Activated CD8-positive, alpha-beta T cell treated with anti-CD3 and anti-CD28 coated beads for 36 hours (primary cell): Measurements from ENCODE around the gene RPUSD2. TPM values are rescaled to one million over a fixed set of nuclear protein-coding genes. Genes with fewer than 3 reads are reported as not detected.
A peak's percentile ranks its signal among the peaks of the same experiment; 100 is the strongest.

Experiments used
- ATAC-seq: fragments of 200-7000 bp; cut with Tn5 transposase; one replicate; pipeline ENCODE4 v1.10.0; 2021; ENCODE audit warnings: mild to moderate bottlenecking, moderate library complexity
- CTCF ChIA-PET: fragments of 350-600 bp; sonication (Branson Sonifier 250); formaldehyde crosslinking; loops from one replicate; lab custom pipeline; 2021; ENCODE audit warnings: antibody characterized with exemption; lab: Charles Lee
- POLR2A ChIA-PET: fragments of 350-600 bp; sonication (Branson Sonifier 250); formaldehyde crosslinking; loops from one replicate; lab custom pipeline; 2021; ENCODE audit warnings: antibody characterized with exemption; lab: Charles Lee
- DNase-seq: peaks from one replicate; pipeline ENCODE4 v3.0.0-alpha.2; 2020
- H3K27ac Mint-ChIP-seq: one replicate; pipeline ENCODE4 v1.8.0; 2021; ENCODE audit warnings: mild to moderate bottlenecking, mixed read lengths
- H3K27me3 Mint-ChIP-seq: one replicate; pipeline ENCODE4 v1.8.0; 2021; ENCODE audit warnings: mixed read lengths
- H3K36me3 Mint-ChIP-seq: one replicate; pipeline ENCODE4 v1.8.0; 2021; ENCODE audit warnings: low read depth, mixed read lengths
- H3K4me1 Mint-ChIP-seq: one replicate; pipeline ENCODE4 v1.8.0; 2021; ENCODE audit warnings: low read depth, mixed read lengths
- H3K4me3 Mint-ChIP-seq: one replicate; pipeline ENCODE4 v1.8.0; 2021; ENCODE audit warnings: mild to moderate bottlenecking, moderate library complexity, mixed read lengths
- H3K9me3 Mint-ChIP-seq: one replicate; pipeline ENCODE4 v1.8.0; 2021; ENCODE audit warnings: mixed read lengths
- intact Hi-C: fragments of 100-400 bp; cut with micrococcal nuclease; formaldehyde crosslinking; loops from one replicate; pipeline ENCODE4 v1.10.0; 2022
- total RNA-seq, 2 experiments: library from RNA; stranded (reverse); gene quantifications; one replicate each; pipeline ENCODE4 v1.2.3, GENCODE V29; 2021
- TF ChIP-seq, protein P1 (sequence below): fragments of 200-600 bp; IDR thresholded peaks from one replicate; pipeline ENCODE4 v1.8.0; 2022; ENCODE audit warnings: antibody characterized with exemption, mild to moderate bottlenecking

The RPUSD2 gene
- total RNA-seq, 2 experiments from 2014 or later: 17.2 to 19.0 TPM

DNA sequence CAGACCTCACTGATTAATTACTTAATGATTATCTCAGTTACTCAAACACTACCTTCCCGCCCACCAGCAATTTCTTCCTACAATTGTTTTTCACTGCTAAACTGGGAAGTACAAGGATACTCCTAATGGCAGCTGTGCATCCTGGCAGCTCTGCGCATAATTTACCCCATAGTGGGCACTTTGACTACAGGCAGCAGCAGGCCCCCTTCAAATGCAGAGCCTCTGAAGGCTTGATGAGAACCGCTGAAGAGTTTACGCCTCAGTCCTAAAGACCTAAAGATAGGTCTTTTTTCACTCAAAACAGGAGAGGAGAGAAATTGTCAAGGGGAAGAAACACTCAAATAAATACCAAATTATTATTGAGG is 15.0 kb upstream of the RPUSD2 start:
- H3K36me3 Mint-ChIP-seq: peaks cover 7% of the 10 kb centered on the region
- H3K27ac Mint-ChIP-seq: no peak overlapping the region
- CTCF ChIA-PET: interaction anchor here (0.8 kb wide), 1 partner anchor 15 kb away, joined by 3 read pairs; the partner anchor contains the start of gene RPUSD2

DNA sequence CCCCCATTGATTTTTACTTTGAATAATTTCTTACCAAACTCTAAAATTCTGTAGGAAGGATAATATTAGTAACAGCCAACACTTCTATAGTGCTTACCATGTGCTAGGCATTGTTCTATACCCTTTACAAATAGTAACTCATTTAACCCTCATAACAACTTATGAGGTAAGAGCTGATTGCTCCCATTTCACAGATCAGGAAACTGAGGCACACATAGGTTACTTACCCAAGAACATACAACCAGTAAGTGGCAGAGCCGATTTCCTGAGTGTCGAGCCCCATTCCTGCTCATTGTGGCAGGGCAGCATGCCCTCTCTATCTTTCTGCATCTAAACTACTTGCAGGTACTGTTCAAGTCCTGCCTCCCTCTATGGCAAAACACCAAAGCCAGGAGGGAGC is 13.2 kb upstream of the RPUSD2 start:
- DNase-seq (no peak), ATAC-seq (no peak)
- H3K27ac Mint-ChIP-seq: no peak overlapping the region
- H3K4me1 Mint-ChIP-seq: peaks cover 14% of the 10 kb centered on the region
- peaks cover 8% of the 10 kb centered on the region for H3K36me3 Mint-ChIP-seq
- TF ChIP-seq, protein P1, sequence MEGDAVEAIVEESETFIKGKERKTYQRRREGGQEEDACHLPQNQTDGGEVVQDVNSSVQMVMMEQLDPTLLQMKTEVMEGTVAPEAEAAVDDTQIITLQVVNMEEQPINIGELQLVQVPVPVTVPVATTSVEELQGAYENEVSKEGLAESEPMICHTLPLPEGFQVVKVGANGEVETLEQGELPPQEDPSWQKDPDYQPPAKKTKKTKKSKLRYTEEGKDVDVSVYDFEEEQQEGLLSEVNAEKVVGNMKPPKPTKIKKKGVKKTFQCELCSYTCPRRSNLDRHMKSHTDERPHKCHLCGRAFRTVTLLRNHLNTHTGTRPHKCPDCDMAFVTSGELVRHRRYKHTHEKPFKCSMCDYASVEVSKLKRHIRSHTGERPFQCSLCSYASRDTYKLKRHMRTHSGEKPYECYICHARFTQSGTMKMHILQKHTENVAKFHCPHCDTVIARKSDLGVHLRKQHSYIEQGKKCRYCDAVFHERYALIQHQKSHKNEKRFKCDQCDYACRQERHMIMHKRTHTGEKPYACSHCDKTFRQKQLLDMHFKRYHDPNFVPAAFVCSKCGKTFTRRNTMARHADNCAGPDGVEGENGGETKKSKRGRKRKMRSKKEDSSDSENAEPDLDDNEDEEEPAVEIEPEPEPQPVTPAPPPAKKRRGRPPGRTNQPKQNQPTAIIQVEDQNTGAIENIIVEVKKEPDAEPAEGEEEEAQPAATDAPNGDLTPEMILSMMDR: no peak
- H3K9me3 Mint-ChIP-seq: no peaks in the 10 kb centered on the region
- intact Hi-C loops: no loop called here
- H3K27me3 Mint-ChIP-seq: no peaks in the 10 kb centered on the region
- ChIA-PET POLR2A (interaction anchor here (0.7 to 1.0 kb wide), 2 partner anchors 18 to 60 kb away, joined by 3 read pairs; no protein-coding TSS in a partner anchor), CTCF (no interaction called here)
- no peak overlapping the region for H3K4me3 Mint-ChIP-seq

More for the DNA sequence above, 15.0 kb upstream of the RPUSD2 start:
- H3K4me3 Mint-ChIP-seq: no peak overlapping the region
- no peaks in the 10 kb centered on the region for H3K9me3 Mint-ChIP-seq
- H3K4me1 Mint-ChIP-seq: peaks cover 11% of the 10 kb centered on the region
- ATAC-seq (no peak), DNase-seq (no peak)
- H3K27me3 Mint-ChIP-seq: no peaks in the 10 kb centered on the region
- TF ChIP-seq, protein P1: no peak
- intact Hi-C loops: no loop called here
- POLR2A ChIA-PET: no interaction called here

DNA sequence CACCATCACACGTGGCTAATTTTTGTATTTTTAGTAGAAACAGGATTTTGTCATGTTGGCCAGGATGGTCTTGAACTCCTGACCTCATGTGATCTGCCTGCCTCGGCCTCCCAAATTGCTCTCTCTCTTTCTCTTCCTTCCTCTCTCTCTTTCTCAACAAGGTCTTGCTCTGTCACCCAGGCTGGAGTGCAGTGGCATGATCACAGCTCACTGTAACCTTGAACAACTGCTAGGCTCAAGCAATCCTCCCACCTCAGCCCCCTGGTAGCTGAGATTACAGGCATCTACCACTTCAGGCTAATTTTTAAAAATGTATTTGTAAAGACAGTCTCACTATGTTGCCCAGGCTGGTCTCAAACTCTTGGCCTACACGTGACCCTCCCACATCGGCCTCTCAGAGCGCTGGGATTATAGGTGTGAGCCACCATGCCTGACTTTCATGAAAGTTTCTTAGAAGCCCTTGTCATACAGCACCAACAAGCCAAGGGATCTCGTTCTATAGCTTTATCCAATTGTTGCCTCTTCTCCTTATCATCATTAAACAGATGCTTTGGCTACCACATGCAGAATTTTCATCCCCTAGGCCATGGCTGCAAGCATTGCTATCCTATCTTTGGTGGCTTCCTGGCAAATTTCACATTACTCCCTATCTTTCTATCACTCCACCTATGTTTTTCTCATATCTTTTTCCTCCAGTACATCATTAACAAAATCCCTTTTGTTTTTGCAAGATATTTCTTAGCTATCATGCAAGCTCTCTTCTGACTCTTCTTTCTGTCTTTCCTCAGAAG is 10.0 kb upstream of the RPUSD2 start:
- TF ChIP-seq, protein P1: no peak
- no peaks in the 10 kb centered on the region for H3K9me3 Mint-ChIP-seq
- ATAC-seq: no peak
- no peak for DNase-seq
- peaks cover 3% of the 10 kb centered on the region for H3K36me3 Mint-ChIP-seq
- H3K27ac Mint-ChIP-seq: peak overlapping the region; percentile 43
- ChIA-PET CTCF (interaction anchor here (1.1 kb wide), 1 partner anchor 9 kb away, joined by 4 read pairs; no protein-coding TSS in a partner anchor), POLR2A (no interaction called here)
- peaks cover 31% of the 10 kb centered on the region for H3K4me1 Mint-ChIP-seq
- intact Hi-C loops: no loop called here
- no peak overlapping the region for H3K4me3 Mint-ChIP-seq
- no peaks in the 10 kb centered on the region for H3K27me3 Mint-ChIP-seq

DNA sequence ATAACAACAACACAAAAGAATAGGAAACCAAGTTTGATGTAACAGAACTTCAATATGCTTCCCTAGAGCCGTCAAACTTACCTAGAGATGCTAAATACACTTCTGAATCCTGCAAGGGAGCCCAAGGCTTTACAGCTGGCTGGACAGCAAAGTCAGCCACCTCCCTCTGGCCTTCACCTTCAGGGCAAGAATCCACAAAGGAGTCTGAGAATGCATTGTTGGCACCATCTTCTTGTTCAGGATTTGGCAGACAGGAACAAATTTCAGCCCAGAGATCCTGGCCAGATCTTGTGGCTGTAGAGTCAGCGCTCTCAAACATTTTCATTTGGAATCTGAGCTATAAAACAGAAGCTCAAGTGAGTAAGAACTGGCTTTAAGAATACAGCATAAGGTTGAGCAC is 6.4 kb upstream of the RPUSD2 start:
- DNase-seq: no peak

More for the DNA sequence above, 6.4 kb upstream of the RPUSD2 start:
- Mint-ChIP-seq H3K27ac (no peak overlapping the region), H3K4me1 (peaks cover 45% of the 10 kb centered on the region), H3K36me3 (peaks cover 3% of the 10 kb centered on the region), H3K9me3 (no peaks in the 10 kb centered on the region), H3K4me3 (no peak overlapping the region), H3K27me3 (no peaks in the 10 kb centered on the region)
- POLR2A ChIA-PET: no interaction called here
- CTCF ChIA-PET: interaction anchor here (1.1 to 1.4 kb wide), 2 partner anchors 27 to 112 kb away, joined by 3 to 4 read pairs; no protein-coding TSS in a partner anchor
- no peak for ATAC-seq
- TF ChIP-seq, protein P1: no peak
- intact Hi-C loops: no loop called here
